NB4 (cell line): ENCODE data around the gene LPAR6.
"Not testable (repeated sequence)": the region's sequence is repeated elsewhere in the genome, so short reads cannot be mapped to it uniquely, and the experiment has no call there.

Experiments
- DNase-seq: peaks from one replicate; pipeline ENCODE4 v3.0.0; 2010; ENCODE audit warnings: low read depth
- H3K4me3 ChIP-seq: one replicate; pipeline ENCODE4 v1.5.1; 2011; ENCODE audit warnings: mild to moderate bottlenecking, low read depth, low read length, moderate library complexity
- MYC ChIP-seq: IDR thresholded peaks from 2 replicates; pipeline ENCODE4 v1.6.1; 2011; ENCODE audit warnings: low read depth, low read length
- POLR2A ChIP-seq: IDR thresholded peaks from 2 replicates; pipeline ENCODE4 v1.6.1; 2011; ENCODE audit warnings: mild to moderate bottlenecking; ENCODE audit not compliant: insufficient read length; ENCODE audit errors: extremely low read depth
- TF ChIP-seq, protein P1 (sequence below): IDR thresholded peaks from 2 replicates; pipeline ENCODE4 v1.6.1; 2011; ENCODE audit warnings: low read depth, low read length
- TF ChIP-seq, protein P2 (sequence below): IDR thresholded peaks from one replicate; pipeline ENCODE4 v1.5.1; 2012; ENCODE audit warnings: low read depth, low read length

Gene LPAR6

DNA sequence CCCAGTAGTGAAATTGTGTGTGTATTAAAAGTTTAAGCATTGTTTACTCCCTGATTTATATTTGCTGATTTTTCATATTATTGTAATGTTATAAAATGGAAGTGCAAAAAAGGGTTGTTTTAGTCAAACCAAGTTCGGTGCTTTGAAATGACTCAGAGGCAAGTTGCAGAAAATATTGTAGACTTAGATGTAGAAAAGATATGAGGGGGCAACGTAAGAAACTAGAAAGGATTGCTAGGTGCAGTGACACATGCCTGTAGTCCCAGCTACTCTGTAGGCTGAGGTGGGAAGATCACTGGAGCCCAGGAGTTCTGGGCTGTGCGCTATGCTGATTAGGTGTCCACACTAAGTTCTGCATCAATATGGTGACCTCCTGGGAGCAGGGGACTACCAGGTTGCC, 16.1 kb upstream of the LPAR6 start:
- no peak overlapping the region for H3K4me3 ChIP-seq
- no peak for DNase-seq
- TF ChIP-seq, protein P1, sequence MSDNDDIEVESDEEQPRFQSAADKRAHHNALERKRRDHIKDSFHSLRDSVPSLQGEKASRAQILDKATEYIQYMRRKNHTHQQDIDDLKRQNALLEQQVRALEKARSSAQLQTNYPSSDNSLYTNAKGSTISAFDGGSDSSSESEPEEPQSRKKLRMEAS, result no peak
- no peak for TF ChIP-seq MYC
- TF ChIP-seq, protein P2, sequence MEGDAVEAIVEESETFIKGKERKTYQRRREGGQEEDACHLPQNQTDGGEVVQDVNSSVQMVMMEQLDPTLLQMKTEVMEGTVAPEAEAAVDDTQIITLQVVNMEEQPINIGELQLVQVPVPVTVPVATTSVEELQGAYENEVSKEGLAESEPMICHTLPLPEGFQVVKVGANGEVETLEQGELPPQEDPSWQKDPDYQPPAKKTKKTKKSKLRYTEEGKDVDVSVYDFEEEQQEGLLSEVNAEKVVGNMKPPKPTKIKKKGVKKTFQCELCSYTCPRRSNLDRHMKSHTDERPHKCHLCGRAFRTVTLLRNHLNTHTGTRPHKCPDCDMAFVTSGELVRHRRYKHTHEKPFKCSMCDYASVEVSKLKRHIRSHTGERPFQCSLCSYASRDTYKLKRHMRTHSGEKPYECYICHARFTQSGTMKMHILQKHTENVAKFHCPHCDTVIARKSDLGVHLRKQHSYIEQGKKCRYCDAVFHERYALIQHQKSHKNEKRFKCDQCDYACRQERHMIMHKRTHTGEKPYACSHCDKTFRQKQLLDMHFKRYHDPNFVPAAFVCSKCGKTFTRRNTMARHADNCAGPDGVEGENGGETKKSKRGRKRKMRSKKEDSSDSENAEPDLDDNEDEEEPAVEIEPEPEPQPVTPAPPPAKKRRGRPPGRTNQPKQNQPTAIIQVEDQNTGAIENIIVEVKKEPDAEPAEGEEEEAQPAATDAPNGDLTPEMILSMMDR, result no peak
- TF ChIP-seq POLR2A, result no peak

DNA sequence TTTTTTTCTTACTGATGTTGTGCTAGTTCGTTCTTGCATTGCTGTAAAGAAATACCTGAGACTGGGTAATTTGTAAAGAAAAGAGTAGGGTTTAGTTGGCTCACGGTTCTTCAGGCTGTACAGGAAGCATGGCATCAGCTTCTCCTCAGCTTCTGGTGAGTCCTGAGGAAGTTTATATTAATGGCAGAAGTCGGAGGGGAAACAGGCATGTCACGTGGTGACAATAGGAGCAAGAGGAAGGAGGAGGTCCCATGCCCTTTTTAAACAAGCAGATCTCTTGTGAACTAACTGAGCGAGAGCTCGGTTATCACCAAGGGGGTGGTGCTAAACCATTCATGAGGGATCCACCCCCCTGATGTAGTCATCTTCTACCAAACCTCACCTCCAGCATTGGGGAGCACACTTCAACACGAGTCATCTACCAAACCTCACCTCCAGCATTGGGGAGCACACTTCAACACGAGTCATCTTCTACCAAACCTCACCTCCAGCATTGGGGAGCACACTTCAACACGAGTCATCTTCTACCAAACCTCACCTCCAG, 13.9 kb upstream of the LPAR6 start:
- H3K4me3 ChIP-seq, DNase-seq: not testable (repeated sequence)

DNA sequence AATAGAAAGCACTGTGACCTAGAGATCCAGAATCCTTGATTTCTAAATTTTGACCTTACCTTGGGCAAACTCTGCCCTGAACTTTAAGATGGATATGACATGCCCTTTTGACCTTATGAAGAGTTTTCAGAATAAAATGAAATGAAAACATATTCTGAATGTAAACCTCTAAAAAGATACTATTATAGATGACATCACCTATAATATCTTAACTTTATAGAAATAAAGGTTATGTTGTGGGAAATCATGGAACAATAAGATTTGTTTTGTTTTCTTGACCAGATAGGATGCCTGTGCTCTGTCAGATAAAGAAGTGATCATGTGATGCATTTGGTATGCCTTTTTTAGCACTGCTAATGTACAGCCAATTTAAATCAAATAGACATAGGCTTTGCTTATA, 13.1 kb upstream of the LPAR6 start:
- no peak for DNase-seq
- TF ChIP-seq POLR2A (no peak), MYC (no peak)
- TF ChIP-seq, protein P2, result no peak
- TF ChIP-seq, protein P1, result no peak
- no peak overlapping the region for H3K4me3 ChIP-seq

DNA sequence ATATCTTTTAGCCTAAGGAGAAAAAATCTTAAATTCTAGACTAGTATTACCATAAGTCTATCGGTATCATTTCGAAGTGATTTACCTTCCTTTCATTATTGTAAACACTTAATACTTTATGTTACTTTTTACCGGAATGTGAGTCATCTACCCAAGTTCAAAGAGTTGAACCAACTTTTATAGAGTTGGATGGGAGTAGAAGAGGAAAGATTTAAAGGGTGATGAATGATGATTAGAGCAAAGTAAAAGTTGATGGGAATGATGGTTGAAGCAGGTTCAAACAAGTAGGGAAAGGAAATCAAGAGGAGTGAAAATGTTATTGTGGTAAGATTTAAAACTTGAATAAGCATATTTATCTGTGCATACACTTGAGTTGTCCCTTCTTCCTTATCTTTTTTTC, 11.3 kb upstream of the LPAR6 start:
- TF ChIP-seq POLR2A, result no peak
- TF ChIP-seq, protein P2, result no peak
- no peak for TF ChIP-seq MYC
- TF ChIP-seq, protein P1, result no peak
- no peak overlapping the region for H3K4me3 ChIP-seq
- no peak for DNase-seq

DNA sequence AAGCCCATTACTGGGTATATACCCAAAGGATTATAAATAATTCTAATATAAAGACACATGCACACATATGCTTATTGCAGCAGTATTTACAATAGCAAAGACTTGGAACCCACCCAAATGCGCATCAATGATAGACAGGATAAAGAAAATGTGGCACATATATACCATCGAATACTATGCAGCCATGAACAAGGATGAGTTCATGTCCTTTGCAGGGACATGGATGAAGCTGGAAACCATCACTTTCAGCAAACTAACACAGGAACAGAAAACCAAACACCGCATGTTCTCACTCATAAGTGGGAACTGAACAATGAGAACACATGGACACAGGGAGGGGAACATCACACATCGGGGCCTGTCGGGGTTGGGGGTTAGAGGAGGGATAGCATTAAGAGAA, 9.1 kb upstream of the LPAR6 start:
- H3K4me3 ChIP-seq, DNase-seq: not testable (repeated sequence)

DNA sequence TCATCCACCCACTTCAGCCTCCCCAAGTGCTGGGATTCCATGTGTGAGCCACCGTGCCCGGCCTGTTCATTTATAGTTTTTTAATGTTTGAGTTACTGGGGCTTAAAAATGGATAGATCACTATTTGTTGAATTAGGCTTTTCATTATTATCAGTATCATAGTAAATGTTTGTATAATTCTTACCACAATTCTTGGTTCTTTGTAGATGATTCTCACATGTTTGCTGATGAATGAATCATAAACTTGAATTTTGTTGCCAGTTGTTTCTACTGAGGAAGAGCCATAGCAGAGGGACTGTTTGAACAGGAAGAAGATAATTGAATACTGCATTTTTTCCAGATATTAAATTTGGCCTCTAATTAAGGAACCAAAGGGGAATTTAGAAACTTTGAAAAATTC, 2.6 kb upstream of the LPAR6 start:
- no peak for TF ChIP-seq MYC
- TF ChIP-seq, protein P2, result no peak
- TF ChIP-seq, protein P1, result no peak
- no peak for TF ChIP-seq POLR2A
- DNase-seq, result no peak
- H3K4me3 ChIP-seq, result no peak overlapping the region

DNA sequence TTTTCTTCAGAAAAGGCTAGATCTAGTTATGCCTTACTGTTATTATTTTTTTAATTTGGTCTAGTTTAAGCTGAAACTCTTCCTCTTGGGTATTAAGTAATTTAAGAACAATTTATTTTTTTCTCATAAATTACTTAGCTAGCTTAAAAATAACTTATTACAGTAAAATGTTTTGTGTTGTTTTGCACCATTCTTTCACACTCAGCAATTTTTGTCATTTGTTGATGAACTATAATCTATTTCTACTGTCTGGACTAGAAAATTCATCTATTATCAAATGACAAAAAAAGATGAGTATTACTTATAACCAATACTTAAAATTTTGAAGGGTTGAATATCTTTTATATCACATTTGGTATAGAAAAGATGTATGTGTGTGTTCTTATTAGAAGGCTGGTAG, 1.6 kb upstream of the LPAR6 start:
- H3K4me3 ChIP-seq, result no peak overlapping the region
- TF ChIP-seq, protein P2, result no peak
- TF ChIP-seq, protein P1, result no peak
- TF ChIP-seq MYC (no peak), POLR2A (no peak)
- DNase-seq, result no peak
